GM12865 (cell line): ENCODE results near the gene RASGEF1B.
A peak's percentile ranks its signal among the peaks of the same experiment; 100 is the strongest.
"Not testable (repeated sequence)": the region's sequence is repeated elsewhere in the genome, so short reads cannot be mapped to it uniquely, and the experiment has no call there.

Source experiments
- DNase-seq: peaks from one replicate; pipeline ENCODE4 v3.0.0; 2010; ENCODE audit warnings: low read depth
- H3K4me3 ChIP-seq: 2 replicates; pipeline ENCODE4 v1.5.1; 2011; ENCODE audit warnings: mild to moderate bottlenecking, low read depth, low read length, control low read depth
- TF ChIP-seq, protein P1 (sequence below): IDR thresholded peaks from 2 replicates; pipeline ENCODE4 v1.5.1; 2011; ENCODE audit warnings: low read length, control low read depth, low read depth, inconsistent platforms; ENCODE audit not compliant: insufficient read depth; ENCODE audit errors: missing control alignments

RASGEF1B gene

DNA sequence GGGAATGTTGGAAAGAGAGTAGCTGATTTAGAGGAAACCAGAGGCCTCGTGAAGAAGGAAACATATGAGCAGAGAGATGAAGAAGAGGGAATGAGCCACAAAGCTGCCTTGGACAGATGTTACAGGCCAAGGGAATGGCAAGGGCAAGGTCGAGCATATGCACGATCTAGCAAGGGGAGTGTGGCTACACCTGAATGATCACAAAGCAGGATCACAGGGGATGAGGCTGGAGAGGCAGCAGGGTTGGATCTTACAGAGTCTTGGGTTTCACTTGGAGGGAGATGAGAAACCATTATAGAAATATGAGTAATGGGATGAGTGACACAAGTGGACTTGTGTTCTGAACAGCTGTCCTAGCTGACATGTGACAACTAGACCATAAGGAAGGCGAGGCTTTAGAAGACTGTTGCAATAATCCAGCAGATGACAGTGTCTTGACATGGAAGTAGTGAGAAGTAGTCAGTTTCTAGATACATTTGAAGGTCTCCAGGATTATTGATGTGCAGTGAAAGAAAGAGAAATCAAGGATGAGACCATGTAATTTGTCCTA, 58.7 kb downstream of the RASGEF1B start:
- no peak for DNase-seq
- TF ChIP-seq, protein P1, sequence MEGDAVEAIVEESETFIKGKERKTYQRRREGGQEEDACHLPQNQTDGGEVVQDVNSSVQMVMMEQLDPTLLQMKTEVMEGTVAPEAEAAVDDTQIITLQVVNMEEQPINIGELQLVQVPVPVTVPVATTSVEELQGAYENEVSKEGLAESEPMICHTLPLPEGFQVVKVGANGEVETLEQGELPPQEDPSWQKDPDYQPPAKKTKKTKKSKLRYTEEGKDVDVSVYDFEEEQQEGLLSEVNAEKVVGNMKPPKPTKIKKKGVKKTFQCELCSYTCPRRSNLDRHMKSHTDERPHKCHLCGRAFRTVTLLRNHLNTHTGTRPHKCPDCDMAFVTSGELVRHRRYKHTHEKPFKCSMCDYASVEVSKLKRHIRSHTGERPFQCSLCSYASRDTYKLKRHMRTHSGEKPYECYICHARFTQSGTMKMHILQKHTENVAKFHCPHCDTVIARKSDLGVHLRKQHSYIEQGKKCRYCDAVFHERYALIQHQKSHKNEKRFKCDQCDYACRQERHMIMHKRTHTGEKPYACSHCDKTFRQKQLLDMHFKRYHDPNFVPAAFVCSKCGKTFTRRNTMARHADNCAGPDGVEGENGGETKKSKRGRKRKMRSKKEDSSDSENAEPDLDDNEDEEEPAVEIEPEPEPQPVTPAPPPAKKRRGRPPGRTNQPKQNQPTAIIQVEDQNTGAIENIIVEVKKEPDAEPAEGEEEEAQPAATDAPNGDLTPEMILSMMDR, result no peak
- H3K4me3 ChIP-seq, result no peak overlapping the region

DNA sequence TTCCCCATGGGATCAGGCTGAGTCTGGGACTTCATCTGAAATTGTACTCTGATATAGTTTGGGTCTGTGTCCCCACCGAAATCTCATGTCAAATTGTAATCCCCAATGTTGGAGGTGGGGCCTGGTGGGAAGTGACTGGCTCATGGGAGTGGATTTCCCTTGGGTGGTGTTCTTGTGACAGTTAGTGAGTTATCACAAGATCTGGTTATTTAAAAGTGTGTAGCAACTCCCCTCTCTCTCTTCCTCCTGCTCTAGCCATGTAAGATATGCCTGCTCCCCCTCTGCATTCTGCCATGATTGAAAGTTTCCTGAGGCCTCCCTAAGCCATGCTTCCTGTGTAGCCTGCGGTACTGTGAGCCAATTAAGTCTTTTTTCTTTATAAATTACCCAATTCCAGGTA, 61.0 kb downstream of the RASGEF1B start:
- H3K4me3 ChIP-seq, result no peak overlapping the region
- no peak for DNase-seq
- TF ChIP-seq, protein P1, result no peak

DNA sequence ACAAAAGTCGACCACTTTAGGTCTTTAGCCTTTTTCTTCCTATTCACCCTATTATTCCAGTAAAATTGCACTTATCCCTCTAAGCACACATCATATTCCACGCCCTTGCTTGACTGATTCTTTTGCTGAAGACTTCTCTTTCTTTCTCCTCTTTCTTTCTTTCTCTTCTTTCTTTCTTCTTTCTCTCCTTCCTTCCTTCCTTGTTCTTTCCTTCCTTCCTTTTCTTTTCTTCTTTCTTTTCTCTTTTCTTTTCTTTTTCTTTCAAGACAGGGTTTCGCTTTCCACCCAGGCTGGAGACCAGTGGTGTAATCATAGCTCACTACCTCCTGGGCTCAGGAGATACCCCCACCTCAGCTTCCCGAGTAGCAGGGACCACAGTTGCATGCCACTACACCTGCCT, 61.9 kb downstream of the RASGEF1B start:
- TF ChIP-seq, protein P1, result no peak
- DNase-seq, result no peak
- H3K4me3 ChIP-seq, result no peak overlapping the region

DNA sequence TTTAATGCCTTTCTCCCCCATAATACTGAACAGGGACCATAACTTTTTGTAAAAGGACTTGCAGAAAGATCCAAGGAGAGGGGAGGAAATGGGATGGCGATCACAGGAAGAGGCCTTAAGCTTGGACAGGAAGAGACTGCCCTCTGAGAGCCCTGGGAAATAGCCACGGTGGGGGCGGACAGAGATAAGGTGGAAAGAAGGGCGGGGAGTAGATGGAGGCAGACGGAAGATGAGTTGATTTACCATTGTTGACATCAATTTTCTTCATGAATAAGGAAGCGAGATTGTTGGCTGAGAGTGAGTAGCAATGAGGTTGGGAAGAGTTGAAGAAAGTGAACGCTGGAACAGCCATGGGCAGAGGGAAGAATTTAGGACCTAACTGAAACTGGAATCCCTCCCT, 63.4 kb downstream of the RASGEF1B start:
- DNase-seq, result no peak
- no peak overlapping the region for H3K4me3 ChIP-seq
- TF ChIP-seq, protein P1, result no peak

DNA sequence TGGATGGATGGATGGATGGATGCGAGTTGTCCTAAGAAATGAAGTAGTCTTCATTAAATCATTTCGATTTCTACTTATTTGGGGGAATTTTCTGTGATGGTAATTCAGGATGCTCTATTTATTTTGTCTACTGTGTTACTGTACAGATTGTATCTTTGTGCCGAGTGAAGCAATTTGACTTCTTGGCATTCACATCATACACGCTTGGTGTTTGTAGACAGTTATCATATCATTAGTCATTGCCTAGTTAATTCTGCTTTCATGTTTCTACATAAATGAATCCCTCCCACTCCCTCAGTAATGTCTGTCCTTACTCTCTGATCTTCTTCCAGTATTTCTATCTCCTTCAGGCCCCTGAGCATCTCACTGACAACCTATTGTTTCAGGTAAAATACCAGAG, 64.0 kb downstream of the RASGEF1B start:
- H3K4me3 ChIP-seq, result no peak overlapping the region
- TF ChIP-seq, protein P1, result no peak
- no peak for DNase-seq

DNA sequence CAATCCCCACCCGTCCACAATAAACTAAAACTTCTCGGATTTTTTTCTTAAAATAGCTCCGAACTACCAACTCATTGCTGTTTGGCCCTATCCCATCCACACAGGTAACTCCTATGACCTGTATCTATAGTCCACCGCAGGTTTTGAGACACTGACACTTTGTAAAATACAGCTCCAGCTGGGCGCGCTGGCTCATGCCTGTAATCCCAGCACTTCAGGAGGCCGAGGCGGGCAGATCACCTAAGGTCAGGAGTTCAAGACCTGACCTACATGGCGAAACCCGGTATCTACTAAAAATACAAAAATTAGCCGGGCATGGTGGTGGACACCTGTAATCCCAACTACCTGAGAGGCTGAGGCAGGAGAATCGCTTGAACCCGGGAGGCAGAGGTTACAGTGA, 65.2 kb downstream of the RASGEF1B start:
- not testable (repeated sequence) for DNase-seq, H3K4me3 ChIP-seq

DNA sequence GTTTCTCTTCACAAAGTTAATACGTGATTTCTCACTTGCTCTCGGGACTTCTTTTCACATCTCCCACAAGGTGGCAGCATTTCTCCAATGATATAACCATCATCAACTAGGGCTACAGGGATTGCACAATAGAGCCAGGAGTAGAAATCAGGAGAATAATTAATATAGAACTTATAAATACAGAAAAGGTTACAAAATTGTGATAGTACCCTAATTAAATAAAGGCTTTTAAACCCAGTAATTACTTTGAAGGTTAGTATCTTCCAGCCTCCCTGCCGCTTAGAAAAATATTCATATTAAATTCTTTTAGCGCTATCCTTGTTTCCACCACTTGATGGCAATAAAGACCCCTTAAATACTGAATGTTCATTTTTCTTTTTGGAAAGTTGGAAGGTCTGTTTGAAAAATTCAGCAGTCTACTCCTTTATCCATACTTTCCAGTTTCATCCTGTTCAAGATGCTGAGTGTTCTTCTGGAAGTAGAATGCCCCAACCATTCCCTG, 65.8 kb downstream of the RASGEF1B start:
- TF ChIP-seq, protein P1, result peak; percentile 49
- no peak overlapping the region for H3K4me3 ChIP-seq
- DNase-seq, result peak; percentile 68
